ENCODE measurements around the gene RIMBP3C.
"Not testable (repeated sequence)": the region's sequence is repeated elsewhere in the genome, so short reads cannot be mapped to it uniquely, and the experiment has no call there.

RIMBP3C gene

GRCh38 chr22:21585389-21585788, 34.1 kb upstream of the RIMBP3C start:
- no peak for ATAC-seq (replicated peaks; ENCODE audit: extremely low read depth, poor library complexity, severe bottlenecking)
- Mint-ChIP-seq H3K27me3 (no peaks in the 10 kb centered on the region), H3K4me1 (peaks cover 47% of the 10 kb centered on the region), H3K36me3 (ENCODE audit: insufficient read depth) (peaks cover 8% of the 10 kb centered on the region), H3K9me3 (no peaks in the 10 kb centered on the region), H3K27ac (ENCODE audit: low read depth) (peak overlapping the region; percentile 2), H3K4me3 (no peak overlapping the region)
- no peak for DNase-seq (ENCODE audit: low spot score in 2 of 2)

GRCh38 chr22:21582801-21583740, 31.8 kb upstream of the RIMBP3C start:
- H3K27me3 Mint-ChIP-seq = no peaks in the 10 kb centered on the region
- DNase-seq (ENCODE audit: low spot score in 2 of 2) = no peak
- H3K27ac Mint-ChIP-seq (ENCODE audit: low read depth) = peak overlapping the region; percentile 50
- no peak for ATAC-seq (replicated peaks; ENCODE audit: extremely low read depth, poor library complexity, severe bottlenecking)
- no peaks in the 10 kb centered on the region for H3K9me3 Mint-ChIP-seq
- H3K4me1 Mint-ChIP-seq = peaks cover 54% of the 10 kb centered on the region
- H3K36me3 Mint-ChIP-seq (ENCODE audit: insufficient read depth) = peaks cover 5% of the 10 kb centered on the region
- H3K4me3 Mint-ChIP-seq = peak overlapping the region; percentile 40

- H3K27ac Mint-ChIP-seq (ENCODE audit: low read depth); H3K4me3 Mint-ChIP-seq; H3K36me3 Mint-ChIP-seq (ENCODE audit: insufficient read depth); ATAC-seq (replicated peaks; ENCODE audit: extremely low read depth, poor library complexity, severe bottlenecking); H3K9me3 Mint-ChIP-seq; H3K27me3 Mint-ChIP-seq; DNase-seq (ENCODE audit: low spot score in 2 of 2): not testable (repeated sequence)
- H3K4me1 Mint-ChIP-seq = peaks cover 51% of the 10 kb centered on the region
Observed at GRCh38 chr22:21581009-21581713, 29.9 kb upstream of the RIMBP3C start.

GRCh38 chr22:21580623-21581007, 29.4 kb upstream of the RIMBP3C start:
- Mint-ChIP-seq H3K4me1 (peaks cover 48% of the 10 kb centered on the region), H3K27ac (ENCODE audit: low read depth) (peak overlapping the region; percentile 68)
- DNase-seq (ENCODE audit: low spot score in 2 of 2); H3K27me3 Mint-ChIP-seq; H3K9me3 Mint-ChIP-seq; H3K4me3 Mint-ChIP-seq; H3K36me3 Mint-ChIP-seq (ENCODE audit: insufficient read depth); ATAC-seq (replicated peaks; ENCODE audit: extremely low read depth, poor library complexity, severe bottlenecking): not testable (repeated sequence)

- no peaks in the 10 kb centered on the region for H3K9me3 Mint-ChIP-seq
- peaks cover 44% of the 10 kb centered on the region for H3K4me1 Mint-ChIP-seq
- no peak overlapping the region for H3K4me3 Mint-ChIP-seq
- ATAC-seq (replicated peaks; ENCODE audit: extremely low read depth, poor library complexity, severe bottlenecking) (no peak), DNase-seq (ENCODE audit: low spot score in 2 of 2) (no peak)
- H3K36me3 Mint-ChIP-seq (ENCODE audit: insufficient read depth) = peaks cover 6% of the 10 kb centered on the region
- no peaks in the 10 kb centered on the region for H3K27me3 Mint-ChIP-seq
- peak overlapping the region; percentile 69 for H3K27ac Mint-ChIP-seq (ENCODE audit: low read depth)
Observed at GRCh38 chr22:21579474-21579851, 28.2 kb upstream of the RIMBP3C start.

- no peaks in the 10 kb centered on the region for H3K27me3 Mint-ChIP-seq
- H3K9me3 Mint-ChIP-seq = no peaks in the 10 kb centered on the region
- DNase-seq (ENCODE audit: low spot score in 2 of 2) = no peak
- no peak overlapping the region for H3K27ac Mint-ChIP-seq (ENCODE audit: low read depth)
- no peak overlapping the region for H3K4me3 Mint-ChIP-seq
- H3K36me3 Mint-ChIP-seq (ENCODE audit: insufficient read depth) = peaks cover 24% of the 10 kb centered on the region
- H3K4me1 Mint-ChIP-seq = peaks cover 69% of the 10 kb centered on the region
- ATAC-seq (replicated peaks; ENCODE audit: extremely low read depth, poor library complexity, severe bottlenecking) = no peak
Observed at GRCh38 chr22:21573750-21574494, 22.7 kb upstream of the RIMBP3C start.

- H3K27ac Mint-ChIP-seq (ENCODE audit: low read depth) = peak overlapping the region; percentile 22
- ATAC-seq (replicated peaks; ENCODE audit: extremely low read depth, poor library complexity, severe bottlenecking) = no peak
- H3K27me3 Mint-ChIP-seq = no peaks in the 10 kb centered on the region
- H3K4me3 Mint-ChIP-seq = peak overlapping the region; percentile 39
- no peaks in the 10 kb centered on the region for H3K9me3 Mint-ChIP-seq
- no peak for DNase-seq (ENCODE audit: low spot score in 2 of 2)
- peaks cover 69% of the 10 kb centered on the region for H3K4me1 Mint-ChIP-seq
- H3K36me3 Mint-ChIP-seq (ENCODE audit: insufficient read depth) = peaks cover 24% of the 10 kb centered on the region
Observed at GRCh38 chr22:21573293-21573734, 22.1 kb upstream of the RIMBP3C start.

GRCh38 chr22:21571679-21572078, 20.4 kb upstream of the RIMBP3C start:
- no peaks in the 10 kb centered on the region for H3K9me3 Mint-ChIP-seq
- H3K4me1 Mint-ChIP-seq = peaks cover 61% of the 10 kb centered on the region
- ATAC-seq (replicated peaks; ENCODE audit: extremely low read depth, poor library complexity, severe bottlenecking) (no peak), DNase-seq (ENCODE audit: low spot score in 2 of 2) (no peak)
- H3K27ac Mint-ChIP-seq (ENCODE audit: low read depth) = peak overlapping the region; percentile 79
- peak overlapping the region; percentile 46 for H3K4me3 Mint-ChIP-seq
- no peaks in the 10 kb centered on the region for H3K27me3 Mint-ChIP-seq
- peaks cover 31% of the 10 kb centered on the region for H3K36me3 Mint-ChIP-seq (ENCODE audit: insufficient read depth)

- Mint-ChIP-seq H3K4me3 (peak overlapping the region; percentile 85), H3K4me1 (peaks cover 61% of the 10 kb centered on the region), H3K27ac (ENCODE audit: low read depth) (peak overlapping the region; percentile 87), H3K27me3 (no peaks in the 10 kb centered on the region), H3K9me3 (no peaks in the 10 kb centered on the region), H3K36me3 (ENCODE audit: insufficient read depth) (peaks cover 31% of the 10 kb centered on the region)
- DNase-seq (ENCODE audit: low spot score in 2 of 2) (no peak), ATAC-seq (replicated peaks; ENCODE audit: extremely low read depth, poor library complexity, severe bottlenecking) (no peak)
Observed at GRCh38 chr22:21570398-21570797, 19.1 kb upstream of the RIMBP3C start.

- peaks cover 29% of the 10 kb centered on the region for H3K36me3 Mint-ChIP-seq (ENCODE audit: insufficient read depth)
- H3K4me3 Mint-ChIP-seq = peak overlapping the region; percentile 85
- ATAC-seq (replicated peaks; ENCODE audit: extremely low read depth, poor library complexity, severe bottlenecking) = no peak
Observed at GRCh38 chr22:21569459-21570170, 18.4 kb upstream of the RIMBP3C start.

GRCh38 chr22:21569076-21569427, 17.8 kb upstream of the RIMBP3C start:
- not testable (repeated sequence) for DNase-seq (ENCODE audit: low spot score in 2 of 2); H3K27me3 Mint-ChIP-seq; ATAC-seq (replicated peaks; ENCODE audit: extremely low read depth, poor library complexity, severe bottlenecking); H3K9me3 Mint-ChIP-seq
- Mint-ChIP-seq H3K4me1 (peaks cover 56% of the 10 kb centered on the region), H3K27ac (ENCODE audit: low read depth) (peak overlapping the region; percentile 92), H3K4me3 (peak overlapping the region; percentile 85), H3K36me3 (ENCODE audit: insufficient read depth) (peaks cover 30% of the 10 kb centered on the region)

More at GRCh38 chr22:21569459-21570170, 18.4 kb upstream of the RIMBP3C start:
- H3K27me3 Mint-ChIP-seq = no peaks in the 10 kb centered on the region
- no peaks in the 10 kb centered on the region for H3K9me3 Mint-ChIP-seq
- DNase-seq (ENCODE audit: low spot score in 2 of 2) = no peak
- H3K4me1 Mint-ChIP-seq = peaks cover 61% of the 10 kb centered on the region
- peak overlapping the region; percentile 87 for H3K27ac Mint-ChIP-seq (ENCODE audit: low read depth)

Measured in central memory CD8-positive, alpha-beta T cell (primary cell).